Subcutaneous abdominal adipose tissue (tissue), 5 donors: ENCODE measurements around the gene SLC24A4.

ENCODE experiments used
- H3K27ac ChIP-seq: one replicate; pipeline ENCODE4 v1.7.0; 2013; ENCODE audit warnings: low read depth, mild to moderate bottlenecking, inconsistent platforms, low read length, moderate library complexity
- H3K27me3 ChIP-seq, 5 donors: one replicate each; pipeline ENCODE4 v1.7.0; 2013; ENCODE audit warnings: low read length in 5 of 5, inconsistent platforms in 1 of 5; ENCODE audit not compliant: control insufficient read depth in 5 of 5, insufficient read depth in 4 of 5
- H3K36me3 ChIP-seq, 5 donors: one replicate each; pipeline ENCODE4 v1.7.0; 2013; ENCODE audit warnings: low read length in 5 of 5; ENCODE audit not compliant: control insufficient read depth in 5 of 5, insufficient read depth in 5 of 5
- H3K4me1 ChIP-seq, 5 donors: one replicate each; pipeline ENCODE4 v1.7.0; 2013; ENCODE audit warnings: low read length in 5 of 5, mild to moderate bottlenecking in 3 of 5, moderate library complexity in 1 of 5; ENCODE audit not compliant: control insufficient read depth in 5 of 5, insufficient read depth in 5 of 5
- H3K4me3 ChIP-seq, 5 donors: one replicate each; pipeline ENCODE4 v1.7.0; 2013; ENCODE audit warnings: low read length in 5 of 5, low read depth in 1 of 5
- H3K9ac ChIP-seq, 5 donors: one replicate each; pipeline ENCODE4 v1.7.0; 2013; ENCODE audit warnings: low read length in 5 of 5, mild to moderate bottlenecking in 4 of 5, moderate library complexity in 3 of 5
- H3K9me3 ChIP-seq, 5 donors: one replicate each; pipeline ENCODE4 v1.7.0; 2013; ENCODE audit warnings: low read length in 5 of 5; ENCODE audit not compliant: control insufficient read depth in 5 of 5
- donor health status: healthy.
- donor health status: healthy.
- donor health status: healthy.
- donor health status: healthy.
- donor health status: healthy.

SLC24A4 gene

DNA sequence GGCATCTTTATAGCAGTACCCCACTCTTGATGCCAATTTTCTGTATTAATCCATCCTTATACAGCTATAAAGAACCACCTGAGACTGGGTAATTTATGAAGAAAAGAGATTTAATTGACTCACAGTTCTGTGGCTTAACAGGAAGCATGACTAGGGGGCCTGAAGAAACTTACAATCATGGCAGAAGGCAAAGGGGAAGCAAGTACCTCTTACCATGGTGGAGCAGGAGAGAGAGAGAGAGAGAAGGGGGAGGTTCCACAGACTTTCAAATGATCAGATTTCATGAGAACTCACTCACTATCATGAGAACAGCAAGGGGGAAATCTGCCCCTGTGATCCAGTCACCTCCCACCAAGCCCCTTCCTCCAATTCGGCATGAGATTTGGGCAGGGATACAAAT, 84.4 kb downstream of the SLC24A4 start:
- Histone ChIP-seq H3K27me3 (peaks cover 0 to 4% (median under 1%) of the 10 kb centered on the region in 5 donors), H3K9me3 (peaks cover 0 to 6% (median 0%) of the 10 kb centered on the region in 5 donors), H3K4me3 (no peak overlapping the region), H3K27ac (no peak overlapping the region), H3K36me3 (no peaks in the 10 kb centered on the region), H3K4me1 (peaks cover 4 to 12% (median 9%) of the 10 kb centered on the region in 5 donors), H3K9ac (no peak overlapping the region)

DNA sequence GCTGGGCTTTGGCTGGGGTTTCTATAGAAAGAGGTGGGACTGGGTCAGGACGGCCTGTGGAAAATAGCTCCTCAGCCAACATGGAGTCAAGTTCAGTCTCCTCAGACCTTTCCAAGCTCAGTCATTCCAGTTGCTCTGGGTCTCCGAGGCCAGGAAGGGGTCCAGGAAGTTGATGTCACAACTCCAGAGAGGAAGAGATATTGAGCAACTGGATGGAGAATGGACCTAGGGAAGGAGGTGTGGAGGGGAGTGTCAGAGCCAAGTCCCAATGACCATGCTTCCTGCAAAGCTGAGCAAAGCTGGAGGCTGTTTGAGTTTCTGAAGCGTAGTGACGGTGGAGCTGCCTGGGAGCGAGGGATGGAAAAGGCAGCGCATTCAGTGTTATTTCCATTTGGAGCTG, 86.1 kb downstream of the SLC24A4 start:
- Histone ChIP-seq H3K9ac (no peak overlapping the region), H3K4me1 (peaks cover 4 to 12% (median 9%) of the 10 kb centered on the region in 5 donors), H3K27me3 (peaks cover 0 to 6% (median 4%) of the 10 kb centered on the region in 5 donors), H3K27ac (no peak overlapping the region), H3K36me3 (no peaks in the 10 kb centered on the region), H3K4me3 (no peak overlapping the region), H3K9me3 (peaks cover 0 to 4% (median 0%) of the 10 kb centered on the region in 5 donors)

DNA sequence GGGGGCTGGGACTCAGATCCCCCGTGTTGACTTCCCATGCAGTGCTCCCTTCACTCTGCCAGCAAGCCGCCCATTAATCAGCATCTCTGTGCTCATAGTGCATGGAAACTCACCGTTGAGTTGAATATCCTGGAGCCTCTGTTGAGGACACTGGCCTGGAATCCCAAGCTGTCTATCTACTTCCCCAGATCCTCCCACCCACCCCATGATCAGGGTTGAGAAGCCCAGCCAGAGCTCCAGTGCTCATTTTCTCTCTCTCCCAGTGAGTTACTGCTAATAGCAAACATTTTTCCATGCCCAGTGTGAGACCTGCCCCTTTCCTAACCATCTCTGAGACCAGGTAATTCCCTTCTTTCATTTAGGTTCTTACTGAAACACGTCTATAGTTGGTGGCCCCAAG, 88.2 kb downstream of the SLC24A4 start:
- peaks cover 0 to 6% (median 4%) of the 10 kb centered on the region in 5 donors for H3K27me3 ChIP-seq
- no peaks in the 10 kb centered on the region for H3K36me3 ChIP-seq
- H3K4me3 ChIP-seq = no peak overlapping the region
- H3K4me1 ChIP-seq = peaks cover 4 to 12% (median 9%) of the 10 kb centered on the region in 5 donors
- H3K27ac ChIP-seq = no peak overlapping the region
- H3K9me3 ChIP-seq = peaks cover 0 to 4% (median 0%) of the 10 kb centered on the region in 5 donors
- no peak overlapping the region for H3K9ac ChIP-seq

DNA sequence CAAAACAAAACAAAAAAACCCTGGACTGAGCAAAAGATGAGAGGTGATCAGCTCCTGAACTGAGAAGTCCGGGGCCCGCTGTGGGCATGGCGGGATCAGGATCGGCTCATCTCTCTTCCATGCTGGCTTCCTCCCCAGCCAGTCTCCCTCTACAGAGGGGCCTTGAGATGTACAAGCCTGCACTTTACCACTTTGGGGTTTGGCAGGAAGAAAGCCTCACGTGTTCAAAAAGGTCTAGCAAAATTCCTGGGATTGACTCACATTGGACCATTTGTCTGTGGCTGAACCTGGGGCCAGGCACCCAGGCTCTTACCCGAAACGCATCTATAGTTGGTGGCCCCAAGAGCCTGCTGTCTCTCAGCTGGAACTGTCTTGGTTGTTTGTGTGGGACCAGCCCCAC, 89.0 kb downstream of the SLC24A4 start:
- peaks cover 4 to 12% (median 9%) of the 10 kb centered on the region in 5 donors for H3K4me1 ChIP-seq
- no peaks in the 10 kb centered on the region for H3K9me3 ChIP-seq
- peaks cover 0 to 6% (median 4%) of the 10 kb centered on the region in 5 donors for H3K27me3 ChIP-seq
- no peaks in the 10 kb centered on the region for H3K36me3 ChIP-seq
- no peak overlapping the region for H3K9ac ChIP-seq
- H3K27ac ChIP-seq = no peak overlapping the region
- H3K4me3 ChIP-seq = no peak overlapping the region

DNA sequence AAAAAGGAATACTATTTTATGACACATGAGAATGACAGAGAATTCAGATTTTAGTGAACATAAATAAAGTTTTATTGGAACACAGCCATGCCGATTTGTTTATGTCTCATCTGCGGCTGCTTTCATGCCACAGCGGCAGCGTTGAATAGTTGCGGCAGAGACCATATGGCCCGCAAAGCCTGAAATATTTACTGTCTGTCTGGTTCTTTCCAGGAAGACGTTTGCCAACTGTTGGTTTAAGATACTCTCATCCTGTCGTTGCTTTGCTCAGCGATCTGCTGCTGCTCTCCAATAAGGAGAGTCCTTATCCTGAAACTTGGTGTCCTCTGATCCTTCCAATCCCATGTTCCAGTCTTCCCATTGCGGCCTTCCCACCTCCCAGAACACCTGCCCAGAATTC, 89.9 kb downstream of the SLC24A4 start:
- H3K9ac ChIP-seq = no peak overlapping the region
- no peak overlapping the region for H3K4me3 ChIP-seq
- H3K36me3 ChIP-seq = no peaks in the 10 kb centered on the region
- H3K4me1 ChIP-seq = peaks cover 4 to 12% (median 9%) of the 10 kb centered on the region in 5 donors
- no peak overlapping the region for H3K27ac ChIP-seq
- H3K27me3 ChIP-seq = peaks cover 0 to 6% (median 4%) of the 10 kb centered on the region in 5 donors
- peaks cover 0 to 2% (median 0%) of the 10 kb centered on the region in 5 donors for H3K9me3 ChIP-seq

DNA sequence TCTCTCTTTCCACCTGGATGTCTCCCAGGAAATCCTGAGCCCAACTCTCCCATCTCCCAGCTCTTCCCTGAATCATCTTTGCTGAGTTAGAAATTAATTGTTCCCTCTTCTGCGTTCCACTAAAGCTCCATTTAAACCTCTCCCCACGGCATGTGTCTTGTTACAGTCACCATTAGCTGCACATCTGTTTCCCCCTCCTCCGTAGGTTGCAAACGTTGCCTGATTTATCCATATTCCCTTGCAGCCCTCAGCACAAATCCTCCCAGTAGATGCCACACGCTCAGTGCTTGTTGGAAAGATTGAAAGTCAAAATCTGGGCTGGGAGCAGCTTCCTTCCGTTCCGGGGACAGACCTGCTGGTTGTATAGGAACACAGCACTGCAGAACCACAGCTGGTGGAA, 90.4 kb downstream of the SLC24A4 start:
- H3K27me3 ChIP-seq = peaks cover 0 to 6% (median 4%) of the 10 kb centered on the region in 5 donors
- H3K9me3 ChIP-seq = peaks cover 0 to 6% (median 0%) of the 10 kb centered on the region in 5 donors
- peaks cover 4 to 9% (median 8%) of the 10 kb centered on the region in 5 donors for H3K4me1 ChIP-seq
- H3K36me3 ChIP-seq = no peaks in the 10 kb centered on the region
- H3K27ac ChIP-seq = no peak overlapping the region
- no peak overlapping the region for H3K9ac ChIP-seq
- peak overlapping the region in 1 of 5 donors; percentile 3 for H3K4me3 ChIP-seq

DNA sequence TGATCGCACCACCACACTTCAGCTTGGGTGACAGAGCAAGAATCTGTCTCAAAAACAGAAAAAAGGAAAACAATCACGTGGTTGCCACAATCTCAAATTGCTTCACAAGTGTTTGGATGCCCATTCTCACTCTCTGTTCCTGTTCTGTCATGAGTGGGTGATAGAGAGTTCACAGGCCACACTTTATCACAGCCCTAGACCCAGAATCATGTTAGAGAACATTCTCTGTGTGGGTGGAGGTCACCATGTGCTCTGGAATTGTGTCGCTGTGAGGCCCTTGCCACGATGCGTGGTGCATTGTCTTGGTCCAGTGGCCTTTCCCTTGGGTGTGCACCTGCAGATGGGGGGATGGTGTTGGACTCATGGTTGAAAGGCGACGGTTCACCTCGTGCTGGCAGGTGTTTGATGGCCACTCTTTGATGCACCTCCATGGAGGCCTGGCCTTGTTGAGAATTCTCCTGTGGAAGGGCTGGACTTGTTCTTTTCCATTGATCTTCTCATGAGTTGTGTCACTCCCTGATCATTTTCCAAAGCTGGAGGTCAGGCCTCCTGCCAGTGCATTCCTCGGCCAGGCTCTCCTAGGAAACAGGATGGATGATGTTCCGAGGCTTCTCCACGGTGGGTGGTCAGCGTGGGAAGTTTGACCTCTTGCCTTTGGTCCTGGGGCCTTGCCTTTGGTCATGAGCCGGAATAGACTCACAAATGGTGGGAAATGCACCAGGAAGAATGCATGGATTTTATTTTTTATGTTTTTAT, 91.9 kb downstream of the SLC24A4 start:
- no peak overlapping the region for H3K27ac ChIP-seq
- peaks cover 0 to 6% (median 0%) of the 10 kb centered on the region in 5 donors for H3K9me3 ChIP-seq
- peaks cover 0 to 6% (median 4%) of the 10 kb centered on the region in 5 donors for H3K27me3 ChIP-seq
- no peak overlapping the region for H3K9ac ChIP-seq
- H3K36me3 ChIP-seq = no peaks in the 10 kb centered on the region
- H3K4me1 ChIP-seq = no peaks in the 10 kb centered on the region
- H3K4me3 ChIP-seq = no peak overlapping the region

DNA sequence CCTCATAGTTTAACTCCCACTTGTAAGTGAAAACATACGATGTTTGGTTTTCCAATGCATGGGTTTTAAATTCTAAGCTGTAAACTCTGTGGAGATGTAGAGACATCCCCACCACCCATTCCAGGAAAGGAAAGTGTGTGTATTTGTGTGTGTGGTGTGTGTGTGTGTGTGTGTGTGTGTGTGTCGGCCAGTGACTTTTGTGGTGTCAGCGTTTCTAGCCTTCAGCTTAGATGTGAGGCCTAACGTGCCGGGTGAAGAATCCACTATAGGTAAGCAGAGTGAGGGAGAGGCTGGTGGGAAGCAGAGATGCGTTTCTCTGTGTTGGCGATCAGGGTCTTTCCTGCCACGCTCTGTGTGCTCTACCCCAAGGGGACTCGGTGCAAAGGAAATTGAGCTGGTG, 93.0 kb downstream of the SLC24A4 start:
- Histone ChIP-seq H3K27me3 (peaks cover 0 to 6% (median 4%) of the 10 kb centered on the region in 5 donors), H3K36me3 (no peaks in the 10 kb centered on the region), H3K9ac (no peak overlapping the region), H3K4me1 (no peaks in the 10 kb centered on the region), H3K4me3 (no peak overlapping the region), H3K27ac (no peak overlapping the region), H3K9me3 (peaks cover 0 to 6% (median 0%) of the 10 kb centered on the region in 5 donors)

DNA sequence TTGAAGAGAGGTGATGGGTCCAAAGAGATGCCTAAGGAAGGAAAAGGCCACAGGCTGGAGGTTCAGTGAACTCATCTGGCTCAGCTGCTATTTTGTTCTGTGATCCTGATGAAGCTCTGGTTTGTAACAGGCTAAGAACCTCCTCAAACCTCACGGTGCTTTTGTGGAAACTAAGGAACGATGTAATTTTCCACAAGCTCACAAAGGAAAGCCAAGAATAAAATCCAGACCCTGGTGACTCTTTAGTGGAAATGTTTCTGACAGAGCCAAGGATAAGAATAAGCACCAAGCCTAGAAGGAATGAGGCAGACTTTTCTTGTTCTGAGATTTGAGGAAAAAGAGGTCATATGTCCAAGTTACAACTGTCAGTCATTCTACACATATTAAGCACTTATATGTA, 93.6 kb downstream of the SLC24A4 start:
- no peak overlapping the region for H3K9ac ChIP-seq
- no peak overlapping the region for H3K4me3 ChIP-seq
- peaks cover 0 to 6% (median 0%) of the 10 kb centered on the region in 5 donors for H3K9me3 ChIP-seq
- H3K4me1 ChIP-seq = no peaks in the 10 kb centered on the region
- no peak overlapping the region for H3K27ac ChIP-seq
- H3K27me3 ChIP-seq = peaks cover 0 to 6% (median 4%) of the 10 kb centered on the region in 5 donors
- no peaks in the 10 kb centered on the region for H3K36me3 ChIP-seq

DNA sequence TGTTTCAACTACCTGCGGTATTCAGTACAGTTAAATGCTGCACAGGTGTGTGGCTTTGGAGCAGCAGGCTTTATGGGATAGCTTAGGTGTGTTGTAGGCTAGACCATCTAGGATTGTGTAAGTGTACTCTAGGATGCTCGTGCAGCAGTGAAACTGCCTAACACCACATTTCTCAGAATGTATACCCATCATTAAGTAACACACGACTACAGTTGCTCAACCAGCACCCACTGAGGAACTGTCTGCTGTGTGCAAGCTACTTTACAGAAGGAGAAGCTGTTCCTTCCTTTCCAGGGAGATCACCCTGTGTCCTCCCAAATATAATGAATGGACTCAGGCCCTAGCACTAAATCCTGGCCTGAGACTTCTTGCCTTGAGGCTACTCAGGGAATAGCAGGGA, 94.8 kb downstream of the SLC24A4 start:
- no peak overlapping the region for H3K27ac ChIP-seq

More for the DNA sequence above, 94.8 kb downstream of the SLC24A4 start:
- Histone ChIP-seq H3K4me1 (no peaks in the 10 kb centered on the region), H3K27me3 (peaks cover 0 to 2% (median 0%) of the 10 kb centered on the region in 5 donors), H3K9ac (no peak overlapping the region), H3K9me3 (peaks cover 0 to 6% (median 0%) of the 10 kb centered on the region in 5 donors), H3K36me3 (no peaks in the 10 kb centered on the region), H3K4me3 (no peak overlapping the region)
